GM11168 (cell line): ENCODE measurements around the gene FTO.

Source experiments
- in situ Hi-C: fragments of 300-500 bp; cut with MboI; formaldehyde crosslinking; loops from one replicate; pipeline ENCODE4 v1.12.0; 2022; ENCODE audit warnings: low sequenced_read_pairs; ENCODE audit not compliant: unreplicated experiment

Gene FTO

DNA sequence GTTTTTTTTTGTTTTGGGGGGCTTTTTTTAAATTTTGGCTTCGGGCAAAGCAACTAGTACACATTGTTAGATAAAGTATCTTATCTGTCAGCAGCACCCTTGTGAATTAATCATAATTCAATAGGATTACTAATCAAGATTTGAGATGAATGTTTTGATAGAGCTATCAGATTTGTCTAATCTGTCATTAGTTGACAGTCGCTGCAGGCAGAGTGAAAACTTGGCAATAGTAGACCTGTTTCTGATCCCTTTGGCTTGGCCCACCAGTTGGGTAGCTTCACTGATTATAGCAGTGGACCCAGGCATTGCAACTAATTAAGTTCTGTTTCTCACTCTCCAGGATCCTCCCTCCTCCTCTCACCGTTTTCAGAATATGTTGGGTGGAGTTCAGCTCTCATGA, 324.0 kb downstream of the FTO start:
- in situ Hi-C loops = no loop called here

DNA sequence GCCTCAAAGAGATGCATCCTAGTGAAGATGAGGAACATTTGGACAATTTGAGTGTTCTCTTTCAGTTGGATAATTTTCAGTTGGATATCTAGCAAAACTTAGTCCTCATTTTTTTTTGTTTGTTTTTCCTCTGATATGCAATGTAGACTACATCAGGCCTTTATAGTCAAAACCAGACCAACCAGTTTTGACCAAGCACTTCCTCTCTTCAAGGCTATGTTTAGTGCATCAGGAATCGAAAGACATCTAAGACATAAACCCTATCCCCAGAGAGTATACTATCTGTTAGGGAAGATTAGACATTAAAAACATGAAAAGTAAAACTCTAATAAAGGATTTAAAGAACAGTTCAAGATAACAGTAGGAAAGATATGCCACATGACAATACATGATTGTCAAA, 326.5 kb downstream of the FTO start:
- in situ Hi-C loops = no loop called here

DNA sequence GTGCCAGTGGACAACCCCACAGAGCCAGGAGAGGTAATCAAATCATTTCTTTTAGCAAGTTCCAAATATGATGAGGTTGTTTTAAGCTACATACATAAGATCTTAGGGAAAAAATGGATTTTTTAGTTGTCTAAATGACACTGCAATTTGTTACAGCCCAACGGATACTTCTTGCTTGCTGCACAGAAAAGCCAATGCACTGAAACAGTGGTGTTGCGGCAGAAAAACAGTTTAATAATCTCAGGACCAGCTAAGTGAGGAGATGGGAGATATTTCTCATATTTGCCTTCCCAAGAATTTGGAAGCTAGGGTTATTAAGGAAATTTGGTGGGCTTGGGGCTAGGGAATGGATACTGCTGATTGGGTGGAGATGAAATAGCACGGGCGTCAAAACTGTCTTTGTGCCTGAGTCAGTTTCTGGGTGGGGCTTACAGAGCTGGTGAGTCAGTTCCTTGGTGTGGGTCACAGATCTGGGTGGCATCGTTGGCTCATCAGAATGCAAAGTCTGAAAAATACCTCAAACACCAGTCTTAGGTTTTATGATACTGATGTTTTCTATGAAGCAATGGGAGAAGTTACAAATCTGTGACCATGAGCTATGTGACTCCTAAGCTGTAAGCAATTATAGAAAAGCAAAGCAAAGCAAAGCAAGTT, 327.3 kb downstream of the FTO start:
- in situ Hi-C loops = no loop called here

DNA sequence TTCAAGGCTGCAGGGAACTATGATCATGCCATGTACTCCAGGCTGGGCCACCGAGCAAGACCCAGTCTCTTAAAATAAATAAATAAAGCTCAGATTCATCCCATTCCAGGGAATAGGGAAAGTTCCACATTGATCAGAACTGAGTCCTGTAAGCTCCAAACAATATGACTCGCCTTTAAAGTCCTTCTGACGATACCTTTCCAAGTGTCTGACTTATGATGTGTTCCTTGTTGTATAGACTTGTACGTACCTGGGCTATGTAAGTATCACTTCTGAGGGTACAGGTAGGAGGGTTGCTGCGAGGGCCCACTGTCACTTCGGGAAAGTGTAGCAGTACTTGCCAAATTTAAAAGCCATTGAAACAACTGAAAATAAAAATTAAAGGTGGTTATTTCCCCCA, 329.8 kb downstream of the FTO start:
- in situ Hi-C loops = no loop called here

DNA sequence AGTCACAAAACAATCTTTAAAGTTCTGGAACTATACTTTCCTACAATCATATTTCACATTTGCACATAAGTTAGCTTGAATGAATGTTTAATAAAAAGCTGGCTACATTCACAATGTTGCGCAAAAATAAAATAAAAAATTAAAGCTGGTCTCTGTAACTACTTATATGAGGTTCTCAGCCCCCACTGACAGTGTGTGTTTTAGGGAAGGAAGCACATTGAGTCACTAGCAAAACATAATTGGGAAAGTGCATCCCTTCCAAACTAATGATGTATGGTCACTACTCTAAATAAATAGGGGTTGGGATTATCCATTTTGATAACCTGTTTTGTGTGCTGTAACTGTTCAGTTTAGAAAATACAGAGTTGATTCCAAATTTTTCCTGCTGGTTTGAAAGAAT, 330.7 kb downstream of the FTO start:
- in situ Hi-C loops = no loop called here

DNA sequence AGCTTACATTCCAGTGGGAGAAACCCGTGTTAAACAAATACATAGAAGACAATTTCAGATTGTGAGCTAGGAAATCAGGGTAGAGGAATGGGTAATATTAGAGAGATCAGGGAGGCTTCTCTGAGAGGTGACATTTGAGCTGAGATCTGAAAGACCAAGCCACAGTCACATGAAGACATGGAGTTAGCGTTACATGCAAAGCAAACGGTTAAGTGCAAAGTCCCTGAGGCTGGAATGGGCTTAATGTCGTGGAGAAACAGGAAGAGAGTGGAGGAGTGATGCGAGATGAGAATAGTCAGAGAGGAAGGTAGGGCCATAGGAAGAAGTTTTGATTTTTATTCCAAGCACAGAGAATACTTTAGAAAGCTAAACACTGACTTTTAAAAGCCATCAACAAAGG, 336.5 kb downstream of the FTO start:
- in situ Hi-C loops = no loop called here

DNA sequence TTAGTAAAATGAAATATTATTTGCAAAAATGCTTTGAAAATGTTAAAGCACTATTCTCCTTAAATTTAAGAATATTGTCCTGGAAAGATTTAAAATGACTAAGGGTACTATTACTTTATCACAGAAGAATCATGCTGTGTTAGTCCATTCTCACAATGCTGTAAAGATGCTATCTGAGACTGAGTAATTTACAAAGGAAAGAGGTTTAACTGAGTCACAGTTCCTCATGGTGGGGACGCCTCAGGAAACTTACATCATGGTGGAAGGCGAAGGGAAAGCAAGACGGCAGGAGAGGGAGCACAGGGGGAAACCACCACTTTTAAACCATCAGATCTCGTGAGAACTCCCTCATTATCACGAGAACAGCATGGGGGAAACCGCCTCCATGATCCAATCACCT, 337.0 kb downstream of the FTO start:
- in situ Hi-C loops = no loop called here

DNA sequence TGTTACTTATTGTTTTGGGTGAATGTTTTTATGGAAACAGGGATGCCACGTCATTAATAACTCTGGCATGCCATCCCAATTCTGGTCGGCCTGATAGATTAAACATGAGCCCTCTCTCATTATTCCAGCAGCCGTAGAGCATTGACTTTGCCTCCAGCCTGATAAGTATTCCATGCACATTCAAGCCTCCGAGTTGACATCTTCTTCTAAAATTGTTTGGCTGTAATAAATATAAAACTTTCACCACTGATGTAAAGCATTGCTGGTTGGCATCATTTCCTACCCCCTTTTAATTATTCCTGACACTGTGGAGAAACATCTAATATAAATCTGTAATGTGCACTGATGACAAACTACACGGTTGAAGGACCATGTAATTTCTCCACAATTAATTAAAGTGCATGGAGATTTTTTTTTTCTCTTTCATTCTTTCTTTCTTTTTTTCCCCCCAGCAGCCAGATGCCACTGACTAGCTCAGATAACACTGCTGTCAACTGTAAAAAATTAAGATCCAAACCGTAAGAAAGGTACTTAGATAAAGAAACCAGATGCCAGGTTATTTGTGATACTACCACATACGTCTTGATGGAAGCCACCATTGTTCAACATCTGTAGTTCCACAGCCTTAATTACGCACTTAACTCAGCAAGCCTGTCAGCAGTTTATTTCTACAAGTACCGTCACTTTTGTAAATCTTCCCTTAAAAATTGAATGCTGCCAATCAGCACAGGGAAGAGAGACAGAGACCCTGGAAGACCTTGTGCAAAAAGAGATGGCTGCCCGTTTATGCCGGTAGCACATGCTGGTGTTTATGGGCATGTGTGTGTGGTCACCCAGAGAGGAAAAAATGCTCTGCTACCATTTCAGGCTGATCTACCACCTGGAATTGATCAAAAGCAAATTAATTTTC, 344.9 kb downstream of the FTO start:
- in situ Hi-C loops = no loop called here

DNA sequence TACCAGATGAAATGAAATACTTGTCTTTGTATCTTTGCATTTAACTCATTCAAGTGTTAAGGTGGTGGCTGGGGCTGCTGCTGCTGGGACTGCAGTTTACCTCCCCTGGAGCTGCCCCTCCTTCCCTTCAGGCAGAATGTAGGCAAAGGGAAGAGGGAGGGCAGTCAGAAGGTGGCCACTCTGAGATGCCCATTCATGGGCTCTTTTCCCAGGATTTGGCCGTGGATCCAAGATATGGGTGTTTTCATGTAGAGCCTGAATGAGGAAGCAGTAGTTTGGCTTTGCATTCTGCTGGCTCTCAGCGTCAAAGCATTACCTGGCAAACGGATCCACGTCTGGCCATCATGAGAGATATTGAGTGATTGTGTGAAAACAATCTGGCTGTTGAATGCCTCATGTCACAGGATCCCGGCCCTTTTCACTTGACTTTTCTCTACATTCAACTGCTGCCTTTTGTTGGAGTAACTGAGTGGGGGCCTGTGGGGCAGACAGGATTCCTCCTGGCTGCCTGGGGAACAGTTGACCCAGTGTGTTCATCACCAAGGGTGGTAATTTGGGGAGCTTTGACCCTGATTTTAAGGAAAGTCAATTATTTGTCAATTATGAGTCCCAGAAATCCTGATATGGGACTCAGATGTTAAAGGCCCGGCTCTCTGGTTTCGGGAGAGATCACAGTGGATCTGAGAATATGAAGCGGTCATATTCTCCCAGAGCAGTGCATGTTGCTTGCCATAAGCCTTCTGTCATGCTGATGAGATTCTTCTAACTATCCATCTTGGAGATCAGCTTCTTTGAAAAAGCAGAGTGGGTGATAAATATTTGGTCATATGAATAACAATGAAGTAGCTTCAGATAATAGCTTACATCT, 345.9 kb downstream of the FTO start:
- in situ Hi-C loops = no loop called here

DNA sequence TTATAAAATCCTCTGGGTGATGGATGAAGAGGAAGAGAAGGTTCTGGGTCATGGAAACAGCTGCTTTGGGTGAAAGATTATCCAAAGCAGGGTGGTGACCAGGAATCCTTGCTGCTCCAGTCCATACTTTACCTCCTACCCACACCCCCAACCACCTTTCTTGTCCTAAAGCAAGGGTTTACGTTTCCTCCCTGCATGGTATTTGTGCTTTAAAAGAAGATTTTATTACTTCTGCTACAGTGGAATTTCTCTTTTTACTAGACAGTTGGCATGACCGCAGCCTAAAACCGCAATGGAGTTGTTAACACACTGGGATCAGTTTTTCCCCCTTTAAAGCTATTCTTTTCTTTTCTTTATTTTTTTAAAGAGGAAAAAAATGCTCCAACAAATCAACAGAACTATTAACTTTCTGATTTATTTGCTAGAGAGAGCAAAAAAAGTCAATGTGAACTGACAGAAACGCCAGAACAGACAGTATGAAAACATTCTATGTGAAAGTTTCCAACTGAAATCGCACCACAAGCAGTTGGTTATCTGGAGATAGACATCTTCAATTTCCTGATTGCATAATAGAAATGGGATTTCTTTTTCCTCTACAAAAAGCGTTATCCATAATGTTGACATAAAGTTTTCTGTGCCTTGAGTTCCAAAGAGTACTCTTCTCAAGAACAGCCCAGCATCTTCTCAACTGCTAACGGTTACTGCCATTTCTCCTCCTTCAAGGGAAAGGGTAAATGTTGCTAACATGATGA, 346.7 kb downstream of the FTO start:
- in situ Hi-C loops = no loop called here

DNA sequence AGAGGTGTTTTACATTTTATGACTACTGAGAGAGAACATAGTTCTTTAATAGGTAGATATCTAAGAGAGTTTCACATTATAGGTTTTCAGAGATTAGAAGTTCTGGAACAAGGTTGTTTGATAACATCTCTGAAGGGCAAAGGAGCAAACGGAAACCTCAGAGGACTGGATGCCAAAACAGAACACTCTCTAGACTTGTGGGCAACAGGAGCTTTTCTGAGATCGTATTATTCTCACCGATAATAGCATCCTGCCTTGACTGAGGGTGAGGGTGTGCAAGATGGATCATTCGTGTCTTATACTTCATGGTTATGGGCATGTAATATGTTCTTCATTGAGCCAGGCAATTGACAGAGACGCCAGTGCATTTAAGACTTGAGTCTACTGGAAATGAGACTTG, 347.9 kb downstream of the FTO start:
- in situ Hi-C loops = no loop called here

DNA sequence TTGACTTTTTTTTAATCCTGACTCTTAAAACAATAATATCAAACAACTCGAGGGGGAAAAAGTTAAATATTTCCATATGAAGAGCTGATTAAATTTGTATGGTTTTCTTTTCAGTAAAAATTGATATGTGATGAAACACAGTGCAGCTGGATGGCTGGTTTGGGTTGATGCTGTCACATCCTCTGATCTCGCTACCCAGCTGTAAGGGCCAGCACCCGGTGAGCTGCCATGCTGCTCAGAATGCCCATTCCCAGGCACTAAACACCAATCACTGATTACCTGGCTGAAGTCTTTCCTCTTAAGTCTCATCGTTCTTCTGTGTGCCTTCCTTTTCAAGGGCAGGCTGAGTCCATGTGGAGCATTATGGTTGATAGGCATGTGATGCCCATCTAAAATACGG, 348.3 kb downstream of the FTO start:
- in situ Hi-C loops = no loop called here

DNA sequence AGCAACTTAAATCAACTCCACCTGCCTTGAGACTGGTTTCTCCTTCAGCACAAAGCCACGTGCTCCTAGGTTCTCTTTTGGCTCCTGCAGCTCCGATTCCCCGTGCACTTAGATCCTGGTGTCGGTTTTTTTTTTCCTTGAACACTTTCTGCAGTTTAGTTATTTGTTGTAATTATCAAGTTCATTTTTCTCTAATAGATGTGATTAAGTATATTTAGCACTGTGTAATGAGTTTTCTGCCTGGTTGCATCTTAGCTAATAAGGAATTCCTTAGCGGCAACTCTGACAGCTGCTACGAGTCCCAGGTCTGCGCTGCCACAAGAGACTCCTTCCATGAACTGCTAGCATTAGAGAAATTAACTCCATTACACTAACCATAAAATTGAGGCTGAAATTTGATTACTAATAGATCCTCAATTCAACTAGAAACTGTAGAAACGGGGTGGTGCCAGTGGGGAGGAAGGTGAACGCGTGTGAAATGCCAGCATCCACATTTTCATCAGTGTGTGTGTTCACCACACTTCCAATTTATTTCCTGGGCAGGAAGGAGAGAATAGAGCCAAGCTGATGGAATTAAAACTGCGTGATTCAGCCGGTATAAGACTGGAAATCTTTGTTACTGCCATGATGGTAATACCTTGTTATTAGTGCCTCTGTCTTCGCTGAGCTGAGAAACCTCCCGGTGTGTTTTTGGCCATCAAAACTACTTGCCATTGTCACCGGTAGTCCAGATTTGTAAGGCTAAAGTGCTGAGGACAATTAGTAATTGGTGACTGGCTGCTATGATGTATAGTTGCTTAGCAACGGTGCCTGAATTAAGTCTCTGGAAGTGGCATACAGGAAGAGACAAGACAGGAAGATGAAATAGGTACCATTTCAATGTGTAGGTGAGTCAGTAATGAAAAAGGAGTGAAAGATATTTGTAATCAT, 350.2 kb downstream of the FTO start:
- in situ Hi-C loops = no loop called here

DNA sequence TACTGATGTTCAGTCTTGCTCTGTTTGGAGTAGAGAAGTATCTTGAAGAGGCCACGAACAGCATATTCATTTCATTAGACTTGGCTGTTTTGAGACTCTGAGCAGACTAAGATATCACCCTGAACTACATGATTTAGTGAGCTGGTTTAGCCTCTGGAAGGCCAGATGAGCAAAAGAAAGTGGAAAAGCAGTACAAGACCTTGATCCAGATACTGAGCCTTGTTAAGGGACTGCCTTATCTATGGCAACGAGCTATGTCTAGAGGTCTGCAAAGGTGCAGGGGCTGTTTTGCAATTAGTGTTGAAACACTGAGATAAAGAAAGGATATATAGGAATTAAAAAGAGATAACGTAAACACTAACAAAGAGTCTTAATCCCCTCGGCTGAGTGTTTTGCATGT, 351.2 kb downstream of the FTO start:
- in situ Hi-C loops = no loop called here

DNA sequence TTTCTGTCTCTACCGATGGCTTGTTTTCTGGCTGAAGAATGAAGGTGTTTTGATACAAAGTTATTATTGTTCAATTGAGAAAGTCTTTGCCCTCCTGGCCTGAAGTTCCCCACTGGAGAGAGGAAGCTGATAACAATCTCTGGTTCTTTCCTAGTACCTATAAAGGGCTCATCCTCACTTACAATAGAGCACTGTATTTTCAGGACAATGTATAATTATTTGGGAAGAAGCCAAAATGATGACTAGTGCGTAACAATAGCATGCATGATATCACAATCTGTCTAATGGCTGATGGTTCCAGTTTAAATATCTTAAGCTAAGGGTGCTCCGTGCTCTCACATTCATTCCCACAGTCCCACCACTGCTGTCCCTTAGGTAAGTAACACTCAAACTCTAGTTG, 351.9 kb downstream of the FTO start:
- in situ Hi-C loops = no loop called here

DNA sequence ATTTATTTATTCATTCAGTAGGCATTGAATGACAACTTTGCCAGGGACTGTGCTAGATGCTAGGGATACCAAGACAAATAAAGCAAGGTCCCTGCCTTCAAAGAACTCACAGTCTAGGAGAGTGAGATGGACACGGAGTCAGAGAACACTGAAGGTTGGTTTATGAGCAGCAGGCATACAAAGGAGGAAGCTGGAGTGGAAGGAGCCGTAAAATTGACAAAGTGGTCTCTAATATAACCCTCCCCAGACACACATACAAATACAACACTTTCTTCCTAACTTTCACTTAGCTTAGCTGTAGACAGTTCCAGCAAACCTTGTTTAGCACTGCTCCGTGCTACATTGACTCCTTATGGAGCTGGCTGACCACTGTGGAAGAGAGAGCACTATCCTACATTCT, 353.0 kb downstream of the FTO start:
- in situ Hi-C loops = no loop called here

DNA sequence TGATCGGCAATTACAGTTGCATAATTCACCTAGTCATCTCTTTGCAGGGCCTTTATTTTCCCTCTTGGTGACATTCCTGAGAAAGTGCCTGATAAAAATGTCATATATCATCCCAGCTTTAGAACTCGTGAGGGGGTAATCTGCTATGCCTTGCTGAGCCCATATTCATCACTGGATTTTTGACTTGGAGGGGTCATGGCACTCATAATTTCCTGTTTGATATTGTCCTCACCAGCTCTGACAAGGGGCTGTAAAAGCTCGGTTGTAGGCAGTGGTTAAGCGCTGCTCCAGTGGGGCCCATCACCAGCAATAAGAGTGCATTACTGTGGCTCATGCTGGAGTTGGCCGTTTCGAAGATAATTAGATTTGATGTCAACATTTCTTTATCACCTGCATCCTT, 355.4 kb downstream of the FTO start:
- in situ Hi-C loops = no loop called here

DNA sequence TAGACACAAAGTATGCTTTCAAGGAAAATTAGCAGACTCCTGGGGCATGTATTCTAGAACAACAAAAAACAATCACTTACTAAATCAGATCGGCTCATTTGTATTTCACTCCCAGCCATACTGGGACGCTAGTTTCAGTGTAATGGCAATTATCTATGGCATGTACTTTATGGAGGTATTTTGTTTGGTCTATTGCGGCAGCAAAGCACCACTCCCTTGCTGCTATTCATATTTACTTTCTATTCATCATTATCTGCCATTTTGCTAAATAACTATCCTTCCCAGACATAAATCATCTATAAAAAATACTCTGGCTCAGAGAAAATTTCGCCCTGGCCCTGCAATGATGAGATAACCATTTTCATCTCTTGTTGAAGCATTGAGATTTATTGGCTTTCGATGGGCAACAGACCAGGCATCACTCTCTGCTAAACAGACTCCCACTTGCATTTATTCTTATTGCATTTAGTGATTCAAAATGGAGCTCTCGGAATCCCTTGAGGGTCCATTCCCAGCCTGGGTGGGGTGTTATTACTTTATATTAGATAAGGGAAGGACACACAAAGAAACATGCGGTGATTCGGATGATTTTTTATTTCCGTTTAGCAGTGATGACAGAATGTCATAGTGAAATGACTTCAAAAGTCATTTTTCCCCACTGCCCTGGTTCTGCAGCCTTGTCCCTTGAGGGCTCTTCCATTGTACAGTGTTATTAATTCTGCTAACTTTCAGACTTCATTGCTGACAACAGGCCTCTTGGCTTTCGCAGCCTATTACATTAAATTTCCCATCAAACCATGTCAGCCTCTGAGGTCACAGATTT, 356.9 kb downstream of the FTO start:
- in situ Hi-C loops = no loop called here
